Measurements from ENCODE around the gene AP3S2. TPM values are rescaled to one million over a fixed set of nuclear protein-coding genes. Genes with fewer than 3 reads are reported as not detected.
A peak's percentile ranks its signal among the peaks of the same experiment; 100 is the strongest.

The AP3S2 gene
- total and polyA plus RNA-seq, 2 of the 13 experiments (the other 11 are each of a cell fraction or from before 2014, with no cell fraction given): 17.6 to 44.4 TPM

- TF ChIP-seq, protein P1, sequence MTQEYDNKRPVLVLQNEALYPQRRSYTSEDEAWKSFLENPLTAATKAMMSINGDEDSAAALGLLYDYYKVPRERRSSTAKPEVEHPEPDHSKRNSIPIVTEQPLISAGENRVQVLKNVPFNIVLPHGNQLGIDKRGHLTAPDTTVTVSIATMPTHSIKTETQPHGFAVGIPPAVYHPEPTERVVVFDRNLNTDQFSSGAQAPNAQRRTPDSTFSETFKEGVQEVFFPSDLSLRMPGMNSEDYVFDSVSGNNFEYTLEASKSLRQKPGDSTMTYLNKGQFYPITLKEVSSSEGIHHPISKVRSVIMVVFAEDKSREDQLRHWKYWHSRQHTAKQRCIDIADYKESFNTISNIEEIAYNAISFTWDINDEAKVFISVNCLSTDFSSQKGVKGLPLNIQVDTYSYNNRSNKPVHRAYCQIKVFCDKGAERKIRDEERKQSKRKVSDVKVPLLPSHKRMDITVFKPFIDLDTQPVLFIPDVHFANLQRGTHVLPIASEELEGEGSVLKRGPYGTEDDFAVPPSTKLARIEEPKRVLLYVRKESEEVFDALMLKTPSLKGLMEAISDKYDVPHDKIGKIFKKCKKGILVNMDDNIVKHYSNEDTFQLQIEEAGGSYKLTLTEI (CRISPR knock-in tag; conservative IDR thresholded peaks at IDR 0.05): no peak
- TF ChIP-seq ZNF44 (CRISPR knock-in tag; IDR thresholded peaks at IDR 0.05) (no peak), MATR3 (CRISPR knock-in tag; IDR thresholded peaks at IDR 0.05) (no peak), AKAP8 (CRISPR knock-in tag; IDR thresholded peaks at IDR 0.05) (no peak), RBM22 (optimal IDR thresholded peaks at IDR 0.05; ENCODE audit: low read length) (no peak), ZNF609 (CRISPR knock-in tag; IDR thresholded peaks at IDR 0.05; ENCODE audit: borderline replicate concordance) (no peak), MEIS2 (CRISPR knock-in tag; IDR thresholded peaks at IDR 0.05) (no peak), ZNF746 (CRISPR knock-in tag; IDR thresholded peaks at IDR 0.05) (no peak), SMAD9 (CRISPR knock-in tag; IDR thresholded peaks at IDR 0.05) (no peak), ZNF557 (CRISPR knock-in tag; IDR thresholded peaks at IDR 0.05) (no peak), ONECUT2 (CRISPR knock-in tag; IDR thresholded peaks at IDR 0.05) (no peak), RFXANK (CRISPR knock-in tag; IDR thresholded peaks at IDR 0.05) (no peak), HCFC1 (IDR thresholded peaks at IDR 0.05; ENCODE audit: low read depth, low read length) (no peak), FOXP1 (IDR thresholded peaks at IDR 0.05) (no peak), FOXP1 (CRISPR knock-in tag; IDR thresholded peaks at IDR 0.05) (peak; percentile 34; the same call in 1 of the 2 replicates), ZNF556 (CRISPR knock-in tag; IDR thresholded peaks at IDR 0.05; ENCODE audit: borderline replicate concordance) (no peak)
- TF ChIP-seq, protein P2, sequence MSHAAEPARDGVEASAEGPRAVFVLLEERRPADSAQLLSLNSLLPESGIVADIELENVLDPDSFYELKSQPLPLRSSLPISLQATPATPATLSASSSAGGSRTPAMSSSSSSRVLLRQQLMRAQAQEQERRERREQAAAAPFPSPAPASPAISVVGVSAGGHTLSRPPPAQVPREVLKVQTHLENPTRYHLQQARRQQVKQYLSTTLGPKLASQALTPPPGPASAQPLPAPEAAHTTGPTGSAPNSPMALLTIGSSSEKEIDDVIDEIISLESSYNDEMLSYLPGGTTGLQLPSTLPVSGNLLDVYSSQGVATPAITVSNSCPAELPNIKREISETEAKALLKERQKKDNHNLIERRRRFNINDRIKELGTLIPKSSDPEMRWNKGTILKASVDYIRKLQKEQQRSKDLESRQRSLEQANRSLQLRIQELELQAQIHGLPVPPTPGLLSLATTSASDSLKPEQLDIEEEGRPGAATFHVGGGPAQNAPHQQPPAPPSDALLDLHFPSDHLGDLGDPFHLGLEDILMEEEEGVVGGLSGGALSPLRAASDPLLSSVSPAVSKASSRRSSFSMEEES (CRISPR knock-in tag; IDR thresholded peaks at IDR 0.05): peak; percentile 93
These were observed 36.1 kb downstream of the AP3S2 start (continued) for GRCh38 chr15:89857673-89858072.

All from HepG2 (cell line).